MM.1S (cell line): ENCODE data around the gene LILRB5.

Experiments
- DNase-seq: peaks from one replicate; pipeline ENCODE4 v3.0.0-alpha.2; 2015
- H2AFZ ChIP-seq: fragments of 300-600 bp; sonication (generic); 2 replicates; pipeline ENCODE4 v1.6.0; 2016; ENCODE audit warnings: antibody characterized with exemption, low read length
- H3F3A ChIP-seq: fragments of 300-600 bp; sonication (generic); 2 replicates; pipeline ENCODE4 v1.6.1; 2016; ENCODE audit warnings: mild to moderate bottlenecking, antibody characterized with exemption, low read length, moderate library complexity, mixed read lengths; ENCODE audit not compliant: insufficient read depth
- H3K27ac ChIP-seq: fragments of 300-600 bp; sonication (generic); 2 replicates; pipeline ENCODE4 v1.5.1; 2016; ENCODE audit warnings: mild to moderate bottlenecking, low read length
- H3K27me3 ChIP-seq: fragments of 300-600 bp; sonication (generic); replicated peaks from 2 replicates; pipeline ENCODE4 v1.6.0; 2016; ENCODE audit warnings: low read length; ENCODE audit not compliant: insufficient read depth
- H3K36me3 ChIP-seq: fragments of 300-600 bp; sonication (generic); replicated peaks from 2 replicates; pipeline ENCODE4 v1.6.1; 2016; ENCODE audit warnings: mild to moderate bottlenecking, low read length, mixed read lengths; ENCODE audit not compliant: insufficient read depth
- H3K4me1 ChIP-seq: fragments of 300-600 bp; sonication (generic); 2 replicates; pipeline ENCODE4 v1.6.1; 2016; ENCODE audit warnings: low read length, mixed read lengths
- H3K4me2 ChIP-seq: fragments of 300-600 bp; sonication (generic); 2 replicates; pipeline ENCODE4 v1.6.0; 2016; ENCODE audit warnings: low read depth, low read length
- H3K4me3 ChIP-seq: fragments of 300-600 bp; sonication (generic); 2 replicates; pipeline ENCODE4 v1.5.1; 2016; ENCODE audit warnings: low read length, mixed read lengths
- H3K79me2 ChIP-seq: fragments of 300-600 bp; sonication (generic); 2 replicates; pipeline ENCODE4 v1.6.1; 2016; ENCODE audit warnings: mixed run types, low read length, mixed read lengths
- H3K9ac ChIP-seq: fragments of 300-600 bp; sonication (generic); 2 replicates; pipeline ENCODE4 v1.6.1; 2016; ENCODE audit warnings: low read length, mixed read lengths
- H3K9me2 ChIP-seq: fragments of 300-600 bp; sonication (generic); replicated peaks from 2 replicates; pipeline ENCODE4 v1.6.1; 2016; ENCODE audit warnings: mild to moderate bottlenecking, low read length, mixed read lengths; ENCODE audit not compliant: insufficient read depth
- H3K9me3 ChIP-seq: fragments of 300-600 bp; sonication (generic); replicated peaks from 2 replicates; pipeline ENCODE4 v1.6.1; 2016; ENCODE audit warnings: mild to moderate bottlenecking, low read length, mixed read lengths; ENCODE audit not compliant: insufficient read depth
- H4K20me1 ChIP-seq: fragments of 300-600 bp; sonication (generic); 2 replicates; pipeline ENCODE4 v1.6.1; 2016; ENCODE audit warnings: mild to moderate bottlenecking, low read length, moderate library complexity, mixed read lengths; ENCODE audit not compliant: insufficient read depth
- EZH2 ChIP-seq: fragments of 300-600 bp; sonication (generic); optimal IDR thresholded peaks from 2 replicates; pipeline ENCODE3; 2017; ENCODE audit warnings: low read depth, mild to moderate bottlenecking, antibody characterized with exemption, low read length, mixed read lengths
- EZH2phosphoT487 ChIP-seq: fragments of 300-600 bp; sonication (generic); IDR thresholded peaks from 2 replicates; pipeline ENCODE4 v1.6.1; 2018; ENCODE audit warnings: antibody characterized with exemption, low read length
- TF ChIP-seq, protein P1 (sequence below): fragments of 300-600 bp; sonication (generic); IDR thresholded peaks from 2 replicates; pipeline ENCODE4 v1.5.1; 2016; ENCODE audit warnings: antibody characterized with exemption, low read length, mixed read lengths

LILRB5 gene

DNA sequence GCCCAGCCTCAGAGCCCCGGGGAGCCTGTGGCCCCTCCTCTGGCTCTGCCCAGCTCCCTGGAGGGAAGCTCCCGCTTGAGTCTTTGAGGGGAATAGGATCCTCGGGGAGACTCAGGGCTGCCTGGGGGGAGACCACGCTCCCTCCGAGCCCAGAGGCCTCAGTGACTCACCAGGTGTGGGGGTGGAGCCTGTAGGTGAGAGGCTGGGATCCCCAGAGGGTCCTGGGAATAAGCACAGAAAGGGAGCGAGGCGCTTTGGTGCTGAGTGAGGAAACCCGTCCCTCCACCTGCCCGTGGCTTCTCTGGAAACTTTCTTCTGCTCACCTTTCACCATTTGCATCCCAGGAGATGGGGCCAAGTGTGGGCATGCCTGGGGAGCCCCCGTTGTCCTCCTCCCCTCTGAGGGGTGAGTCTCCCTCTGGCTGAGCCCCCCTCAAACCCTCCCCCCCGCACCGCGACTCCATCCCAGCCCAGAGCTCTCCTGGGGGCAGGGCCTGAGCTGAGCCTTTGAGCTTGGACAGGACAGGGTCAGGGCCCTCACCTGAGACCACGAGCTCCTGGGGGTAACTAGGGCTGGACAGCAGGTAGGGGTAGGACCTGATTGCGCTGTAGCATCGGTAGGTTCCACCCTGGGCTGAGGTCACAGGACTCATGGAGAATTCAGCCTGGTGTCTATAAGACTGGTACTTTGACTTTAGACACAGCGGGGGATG lies 2.7 kb downstream of the LILRB5 start:
- DNase-seq: no peak

GRCh38 chr19:54253331-54254194 lies 3.5 kb downstream of the LILRB5 start:
- H3K4me2 ChIP-seq: no peak overlapping the region
- no peaks in the 10 kb centered on the region for H3K9me3 ChIP-seq
- no peaks in the 10 kb centered on the region for H3K36me3 ChIP-seq
- peaks cover 1% of the 10 kb centered on the region for H3K4me1 ChIP-seq
- no peaks in the 10 kb centered on the region for H4K20me1 ChIP-seq
- no peak overlapping the region for H3K9ac ChIP-seq
- H3K79me2 ChIP-seq: no peaks in the 10 kb centered on the region
- H3K27ac ChIP-seq: no peak overlapping the region
- H2AFZ ChIP-seq: no peak overlapping the region
- DNase-seq: no peak
- no peak overlapping the region for H3K4me3 ChIP-seq
- TF ChIP-seq EZH2phosphoT487 (no peak), EZH2 (no peak)
- TF ChIP-seq, protein P1, sequence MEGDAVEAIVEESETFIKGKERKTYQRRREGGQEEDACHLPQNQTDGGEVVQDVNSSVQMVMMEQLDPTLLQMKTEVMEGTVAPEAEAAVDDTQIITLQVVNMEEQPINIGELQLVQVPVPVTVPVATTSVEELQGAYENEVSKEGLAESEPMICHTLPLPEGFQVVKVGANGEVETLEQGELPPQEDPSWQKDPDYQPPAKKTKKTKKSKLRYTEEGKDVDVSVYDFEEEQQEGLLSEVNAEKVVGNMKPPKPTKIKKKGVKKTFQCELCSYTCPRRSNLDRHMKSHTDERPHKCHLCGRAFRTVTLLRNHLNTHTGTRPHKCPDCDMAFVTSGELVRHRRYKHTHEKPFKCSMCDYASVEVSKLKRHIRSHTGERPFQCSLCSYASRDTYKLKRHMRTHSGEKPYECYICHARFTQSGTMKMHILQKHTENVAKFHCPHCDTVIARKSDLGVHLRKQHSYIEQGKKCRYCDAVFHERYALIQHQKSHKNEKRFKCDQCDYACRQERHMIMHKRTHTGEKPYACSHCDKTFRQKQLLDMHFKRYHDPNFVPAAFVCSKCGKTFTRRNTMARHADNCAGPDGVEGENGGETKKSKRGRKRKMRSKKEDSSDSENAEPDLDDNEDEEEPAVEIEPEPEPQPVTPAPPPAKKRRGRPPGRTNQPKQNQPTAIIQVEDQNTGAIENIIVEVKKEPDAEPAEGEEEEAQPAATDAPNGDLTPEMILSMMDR: no peak
- 0 out of 2 replicates have a peak, but pooled peaks cover under 1% of the 10 kb centered on the region for H3F3A ChIP-seq
- peaks cover 77% of the 10 kb centered on the region for H3K27me3 ChIP-seq
- no peaks in the 10 kb centered on the region for H3K9me2 ChIP-seq

More for the DNA sequence above, 2.7 kb downstream of the LILRB5 start:
- H3K9ac ChIP-seq: no peak overlapping the region
- no peak for TF ChIP-seq EZH2phosphoT487
- TF ChIP-seq EZH2: no peak
- TF ChIP-seq, protein P1: no peak
- no peaks in the 10 kb centered on the region for H3K9me3 ChIP-seq
- no peak overlapping the region for H2AFZ ChIP-seq
- no peaks in the 10 kb centered on the region for H3F3A ChIP-seq
- H3K4me2 ChIP-seq: no peak overlapping the region
- no peaks in the 10 kb centered on the region for H3K36me3 ChIP-seq
- no peak overlapping the region for H3K4me3 ChIP-seq
- no peaks in the 10 kb centered on the region for H3K4me1 ChIP-seq
- no peak overlapping the region for H3K27ac ChIP-seq
- H3K9me2 ChIP-seq: no peaks in the 10 kb centered on the region
- peaks cover 82% of the 10 kb centered on the region for H3K27me3 ChIP-seq
- H4K20me1 ChIP-seq: no peaks in the 10 kb centered on the region
- H3K79me2 ChIP-seq: no peaks in the 10 kb centered on the region

GRCh38 chr19:54252845-54253244 lies 4.2 kb downstream of the LILRB5 start:
- no peak overlapping the region for H3K9ac ChIP-seq
- no peaks in the 10 kb centered on the region for H4K20me1 ChIP-seq
- H3K79me2 ChIP-seq: no peaks in the 10 kb centered on the region
- H3K9me2 ChIP-seq: no peaks in the 10 kb centered on the region
- H3K27ac ChIP-seq: no peak overlapping the region
- peaks cover 70% of the 10 kb centered on the region for H3K27me3 ChIP-seq
- no peak overlapping the region for H2AFZ ChIP-seq
- peaks cover 8% of the 10 kb centered on the region for H3F3A ChIP-seq
- no peak overlapping the region for H3K4me3 ChIP-seq
- DNase-seq: no peak
- H3K9me3 ChIP-seq: no peaks in the 10 kb centered on the region
- peaks cover 7% of the 10 kb centered on the region for H3K4me1 ChIP-seq
- TF ChIP-seq EZH2 (no peak), EZH2phosphoT487 (no peak)
- TF ChIP-seq, protein P1: no peak
- no peaks in the 10 kb centered on the region for H3K36me3 ChIP-seq
- no peak overlapping the region for H3K4me2 ChIP-seq
